ENCODE results near the gene RNF150.
"Not testable (repeated sequence)": the region's sequence is repeated elsewhere in the genome, so short reads cannot be mapped to it uniquely, and the experiment has no call there.

The RNF150 gene

GRCh38 chr4:141133146-141133998, at the start of gene RNF150:
Gene RNF150, minus strand, starts transcription at chr4:141133469.
- peak; percentile 98 for DNase-seq

- DNase-seq = peak; percentile 44
Measured at GRCh38 chr4:141180991-141181761, 47.9 kb upstream of the RNF150 start.

GRCh38 chr4:141179474-141180373, 46.5 kb upstream of the RNF150 start:
- DNase-seq = no peak

- no peak for DNase-seq
Measured at GRCh38 chr4:141177171-141177570, 43.9 kb upstream of the RNF150 start.

GRCh38 chr4:141174457-141174856, 41.2 kb upstream of the RNF150 start:
- no peak for DNase-seq

GRCh38 chr4:141170671-141171070, 37.4 kb upstream of the RNF150 start:
- DNase-seq = no peak

GRCh38 chr4:141169391-141169790, 36.1 kb upstream of the RNF150 start:
- DNase-seq = no peak

- DNase-seq = not testable (repeated sequence)
Measured at GRCh38 chr4:141165001-141165400, 31.7 kb upstream of the RNF150 start.

- DNase-seq = no peak
Measured at GRCh38 chr4:141159027-141159426, 25.8 kb upstream of the RNF150 start.

- DNase-seq = peak; percentile 64
Measured at GRCh38 chr4:141158219-141158618, 24.9 kb upstream of the RNF150 start.

GRCh38 chr4:141155586-141155985, 22.3 kb upstream of the RNF150 start:
- no peak for DNase-seq

GRCh38 chr4:141154725-141155124, 21.5 kb upstream of the RNF150 start:
- DNase-seq = no peak

GRCh38 chr4:141153751-141154510, 20.7 kb upstream of the RNF150 start:
- no peak for DNase-seq

- DNase-seq = no peak
Measured at GRCh38 chr4:141144207-141144606, 10.9 kb upstream of the RNF150 start.

GRCh38 chr4:141142423-141142822, 9.2 kb upstream of the RNF150 start:
- no peak for DNase-seq

- DNase-seq = peak; percentile 28
Measured at GRCh38 chr4:141140391-141141200, 7.3 kb upstream of the RNF150 start.

GRCh38 chr4:141133999-141134995, 1.0 kb upstream of the RNF150 start:
- peak; percentile 24 for DNase-seq

- peak; percentile 88 for DNase-seq
Measured at GRCh38 chr4:141132709-141133145, 542 bp downstream of the RNF150 start.

- DNase-seq = peak; percentile 89
Measured at GRCh38 chr4:141132072-141132708, 1.1 kb downstream of the RNF150 start.

All from eye (tissue), 1 donor.